Ovary (tissue), 9 donors: Measurements from ENCODE around the gene CRADD. TPM values are rescaled to one million over a fixed set of nuclear protein-coding genes. Genes with fewer than 3 reads are reported as not detected.

Experiments used
- DNase-seq, 5 donors: peaks; one replicate each; pipeline ENCODE4 v3.0.0-alpha.2; 2019 to 2020
- H3K27ac ChIP-seq, 2 donors: fragments of 200-600 bp; one replicate each; pipeline versions ENCODE4 v1.5.1 to v1.8.0; 2019 to 2022
- H3K27me3 ChIP-seq: fragments of 200-600 bp; one replicate; pipeline ENCODE4 v1.8.0; 2022
- H3K36me3 ChIP-seq: fragments of 200-600 bp; sonication (generic); one replicate; pipeline ENCODE4 v1.5.1; 2019
- H3K4me1 ChIP-seq: one replicate; pipeline ENCODE4 v1.8.1; 2013; ENCODE audit warnings: mild to moderate bottlenecking, moderate library complexity; ENCODE audit not compliant: insufficient read depth
- H3K4me3 ChIP-seq: fragments of 200-600 bp; sonication (generic); one replicate; pipeline ENCODE4 v1.5.1; 2017
- H3K9me3 ChIP-seq, 2 donors: fragments of 200-600 bp in 1 of 2; sonication (generic) in 1 of 2; one replicate each; pipeline versions ENCODE4 v1.5.1 to v1.8.1; 2013 to 2019; ENCODE audit warnings: mild to moderate bottlenecking in 1 of 2, moderate library complexity in 1 of 2
- CTCF ChIP-seq, 3 donors: fragments of 450-650 bp in 2 of 3; fragments of 200-600 bp in 1 of 3; IDR thresholded peaks; one replicate each; pipeline versions ENCODE4 v1.5.1 to v1.8.0; 2016 to 2022; ENCODE audit warnings: antibody characterized with exemption in 3 of 3, mild to moderate bottlenecking in 1 of 3
- EP300 ChIP-seq: sonication (generic); formaldehyde crosslinking; IDR thresholded peaks from one replicate; pipeline ENCODE4 v1.6.1; 2017; ENCODE audit warnings: antibody characterized with exemption
- POLR2A ChIP-seq: fragments of 450-650 bp; IDR thresholded peaks from one replicate; pipeline ENCODE4 v1.6.1; 2017; ENCODE audit warnings: antibody characterized with exemption, mild to moderate bottlenecking, moderate library complexity
- WGBS, 3 donors: extraction: QIAGEN DNeasy Blood & Tissue Kit in 1 of 3; methylation state at CpG; one replicate each; pipeline versions ENCODE4 v1.1.5 to v1.1.7; 2013 to 2017; 5-methylcytosine and 5-hydroxymethylcytosine counted together
- intact Hi-C, 4 donors: fragments of 100-400 bp; cut with DNase I; formaldehyde crosslinking; loops; one replicate each; pipeline versions ENCODE4 v1.11.0 to v1.15.1; 2022 to 2023
- polyA plus RNA-seq, 2 donors: library from polyadenylated mRNA; stranded (reverse); fragments of 200-250 nt in 1 of 2; fragments of 350-450 nt in 1 of 2; fragmentation: Illumina TruSeq in 1 of 2; extraction: RNeasy Lipid Tissue Mini Kit (QIAGEN cat#74804) in 1 of 2; gene quantifications; one replicate each; pipeline ENCODE4 v1.2.3, GENCODE V29; 2013 to 2014
- total RNA-seq, 7 donors: library from RNA; depleted of rRNA in 2 of 7; stranded (reverse); fragments of >200 nt in 2 of 7; fragmentation: NEBNext Ultra II Directional in 3 of 7; extraction: Animal tissue kit (Norgen Biotek cat#: 25700) in 3 of 7; gene quantifications; one replicate each; pipeline versions ENCODE4 v1.1.0 to v1.2.4, GENCODE V29; 2016 to 2023
- donor health status: DM: no; HTN: no; CAD: no; lungs with moderate emphysema.
- donor health status: DM: no; HTN: no; CAD: no.
- donor health status: Bipolar disorder and iron deficiency.
- donor health status: DM: yes; HTN: yes; CAD: no.
- donor health status: DM: no; HTN: no; CAD: no.
- donor health status: DM: yes; HTN: yes; CAD: no.

The CRADD gene
- total and polyA plus RNA-seq, 9 donors = 11.4 to 67.8 (median 16.9) TPM

- H3K36me3 ChIP-seq = no peaks in the 10 kb centered on the region
- TF ChIP-seq POLR2A (no peak), CTCF (IDR thresholded peaks at IDR 0.05) (no peak), EP300 (no peak)
- DNase-seq = no peak
- H3K27me3 ChIP-seq = no peaks in the 10 kb centered on the region
- H3K27ac ChIP-seq = no peak overlapping the region
- H3K9me3 ChIP-seq = no peaks in the 10 kb centered on the region
- 87 to 94% (median 87%) methylated on average over 4 of the region's 4 CpGs for WGBS, 3 donors
- no peaks in the 10 kb centered on the region for H3K4me1 ChIP-seq
- intact Hi-C loops = no loop called here
- H3K4me3 ChIP-seq = no peak overlapping the region
Observed at GRCh38 chr12:93902192-93902591, 225.0 kb downstream of the CRADD start.

GRCh38 chr12:93902736-93903562 lies 225.8 kb downstream of the CRADD start:
- WGBS, 3 donors = 84 to 87% (median 86%) methylated on average over 5 of the region's 5 CpGs
- H3K4me1 ChIP-seq = no peaks in the 10 kb centered on the region
- intact Hi-C loops = no loop called here

GRCh38 chr12:93904124-93904523 lies 226.9 kb downstream of the CRADD start:
- Histone ChIP-seq H3K27ac (no peak overlapping the region), H3K27me3 (no peaks in the 10 kb centered on the region), H3K9me3 (no peaks in the 10 kb centered on the region), H3K4me1 (no peaks in the 10 kb centered on the region), H3K4me3 (no peak overlapping the region), H3K36me3 (no peaks in the 10 kb centered on the region)
- intact Hi-C loops = no loop called here
- WGBS, 3 donors = 88 to 91% (median 89%) methylated on average over 4 of the region's 4 CpGs
- TF ChIP-seq EP300 = no peak
- no peak for TF ChIP-seq CTCF (IDR thresholded peaks at IDR 0.05)
- no peak for TF ChIP-seq POLR2A
- DNase-seq = no peak

More at GRCh38 chr12:93902736-93903562, 225.8 kb downstream of the CRADD start:
- TF ChIP-seq CTCF (IDR thresholded peaks at IDR 0.05) (no peak), EP300 (no peak), POLR2A (no peak)
- H3K36me3 ChIP-seq = no peaks in the 10 kb centered on the region
- no peak for DNase-seq
- no peak overlapping the region for H3K4me3 ChIP-seq
- H3K27ac ChIP-seq = no peak overlapping the region
- H3K9me3 ChIP-seq = no peaks in the 10 kb centered on the region
- H3K27me3 ChIP-seq = no peaks in the 10 kb centered on the region

- no peaks in the 10 kb centered on the region for H3K9me3 ChIP-seq
- DNase-seq = no peak
- H3K36me3 ChIP-seq = no peaks in the 10 kb centered on the region
- intact Hi-C loops = no loop called here
- 90 to 95% (median 93%) methylated on average over 2 of the region's 2 CpGs for WGBS, 3 donors
- no peak overlapping the region for H3K4me3 ChIP-seq
- H3K4me1 ChIP-seq = no peaks in the 10 kb centered on the region
- TF ChIP-seq POLR2A = no peak
- no peak for TF ChIP-seq EP300
- no peak for TF ChIP-seq CTCF (IDR thresholded peaks at IDR 0.05)
- no peaks in the 10 kb centered on the region for H3K27me3 ChIP-seq
- H3K27ac ChIP-seq = no peak overlapping the region
Observed at GRCh38 chr12:93908264-93908663, 231.1 kb downstream of the CRADD start.
